Measurements from ENCODE around the gene ZNF804A.

ZNF804A gene

DNA sequence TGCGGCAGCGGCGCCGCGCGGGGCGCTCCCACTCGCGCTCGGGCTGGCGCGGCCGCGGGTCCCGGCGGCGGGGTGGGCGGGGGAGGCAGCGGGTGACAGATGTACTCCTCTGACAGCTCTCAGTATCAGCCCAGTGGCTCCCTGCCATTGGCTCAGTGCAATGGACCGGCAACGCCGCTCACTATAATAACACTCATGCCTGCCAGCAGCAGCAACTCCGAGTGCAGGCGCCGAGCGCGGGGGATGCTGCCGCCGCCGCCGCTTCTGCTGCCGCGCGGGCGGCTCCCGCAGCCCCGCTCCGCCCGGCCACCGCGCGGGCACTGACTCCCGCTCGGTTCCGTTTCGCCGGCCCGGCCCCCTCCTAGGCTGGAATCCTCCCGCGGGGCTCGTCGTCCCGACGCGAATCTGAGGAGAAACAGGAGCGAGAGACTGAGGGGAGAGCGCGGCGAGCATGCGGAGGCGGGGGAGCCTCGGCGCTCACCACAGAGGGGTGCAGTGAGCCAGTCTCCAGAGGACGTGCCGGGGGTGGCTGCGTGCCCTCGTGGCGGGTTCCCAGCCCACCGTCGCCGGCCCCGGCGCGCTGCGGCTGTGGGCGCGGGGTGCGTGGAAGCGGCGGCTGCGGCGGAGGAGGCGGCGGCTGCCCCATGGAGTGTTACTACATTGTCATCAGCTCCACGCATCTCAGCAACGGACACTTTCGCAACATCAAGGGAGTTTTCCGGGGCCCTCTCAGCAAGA lies at the start of gene ZNF804A:
ZNF804A (plus strand) TSS at position 214 of the 738 bp plus-strand sequence; CDS start at position 645, 431 bp downstream.
- peak; percentile 57 for DNase-seq

DNA sequence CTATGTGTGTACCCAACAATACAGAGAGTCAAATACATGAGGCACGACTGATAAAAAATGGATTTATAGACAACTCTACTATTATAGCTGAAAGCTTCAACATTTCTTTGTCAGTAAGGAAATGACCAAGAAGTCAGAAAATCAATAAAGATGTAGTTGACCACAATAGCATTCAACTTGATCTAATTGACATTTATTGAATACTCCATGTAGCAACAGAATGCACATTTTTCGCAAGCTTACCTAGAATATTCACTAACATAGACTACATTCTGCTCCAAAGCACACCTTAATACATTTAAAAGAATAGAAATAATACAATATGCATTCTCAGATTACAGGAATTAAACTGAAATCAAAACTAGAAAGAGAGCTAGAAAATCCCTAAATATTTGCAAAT lies 49.2 kb upstream of the ZNF804A start:
- no peak for DNase-seq

DNA sequence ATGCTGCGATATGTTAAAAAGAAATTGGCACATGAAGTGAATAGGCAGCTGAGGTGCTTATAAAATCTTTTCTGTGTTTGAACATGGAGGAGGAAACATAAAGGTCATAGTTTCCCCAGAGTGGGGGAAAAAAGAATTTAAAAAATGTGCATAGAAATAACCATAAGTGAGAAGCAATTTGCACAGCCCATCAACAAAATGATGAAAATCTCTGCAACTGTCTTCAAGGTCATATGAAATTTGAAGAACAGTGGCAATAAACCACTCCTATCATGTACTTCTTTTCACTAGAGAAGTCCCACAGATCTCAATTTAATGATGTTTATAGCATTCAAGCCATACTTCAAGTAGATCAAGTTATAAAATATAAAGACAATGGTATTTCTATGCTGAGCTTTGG lies 46.7 kb upstream of the ZNF804A start:
- DNase-seq = no peak

DNA sequence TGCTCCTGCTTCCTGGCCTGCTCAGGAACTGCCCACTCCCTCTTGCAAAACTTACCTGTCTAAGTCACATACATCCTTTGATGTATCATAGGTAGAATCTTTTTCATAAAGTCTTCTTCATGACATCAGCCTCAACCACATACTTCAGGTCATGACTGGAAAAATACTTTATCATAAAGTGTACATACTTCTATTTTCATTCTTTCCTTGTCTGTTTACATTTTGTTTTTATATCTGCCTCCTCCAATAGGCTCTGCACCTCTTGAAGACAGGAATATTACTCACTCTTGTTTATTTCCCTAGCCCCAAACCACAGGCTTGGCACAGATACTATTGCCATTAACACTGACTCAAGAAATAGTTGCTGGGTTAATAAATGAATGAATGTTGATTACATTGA lies 43.6 kb upstream of the ZNF804A start:
- no peak for DNase-seq

DNA sequence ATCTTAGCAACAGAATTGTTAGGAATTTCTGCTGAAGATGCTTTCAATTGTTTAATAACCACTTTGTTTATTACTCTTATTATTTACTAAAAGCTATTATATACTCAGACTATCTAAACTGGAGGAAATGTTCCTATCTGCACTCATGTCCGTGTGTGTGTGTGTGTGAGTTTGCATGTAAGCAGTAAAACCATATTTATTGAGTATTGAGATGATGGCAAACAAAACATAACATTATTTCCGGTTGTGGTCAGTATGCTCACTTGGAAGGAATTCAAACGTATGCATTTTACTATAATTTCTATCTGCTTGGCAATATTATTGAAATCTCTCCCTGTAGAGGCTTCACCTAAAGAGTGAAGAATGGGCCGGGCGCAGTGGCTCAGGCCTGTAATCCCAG lies 43.0 kb upstream of the ZNF804A start:
- no peak for DNase-seq

DNA sequence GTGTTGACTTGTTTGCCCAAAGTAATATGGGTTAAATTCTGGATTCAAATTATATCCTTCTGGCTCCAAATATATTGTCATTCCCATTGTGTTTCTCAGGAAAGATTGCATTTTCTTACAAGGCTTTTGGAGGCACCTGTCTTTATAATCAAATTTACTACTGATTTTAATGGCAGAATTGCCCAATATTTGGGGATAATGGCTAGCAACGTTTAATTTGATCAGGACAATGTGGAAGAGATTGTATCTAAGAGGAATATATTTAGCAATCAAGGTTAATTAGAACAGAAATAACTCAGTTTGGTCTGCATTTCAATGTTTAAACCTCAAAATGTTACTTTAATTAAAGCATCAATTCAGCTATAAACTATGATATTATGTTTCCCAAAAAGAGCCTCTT lies 41.7 kb upstream of the ZNF804A start:
- no peak for DNase-seq

DNA sequence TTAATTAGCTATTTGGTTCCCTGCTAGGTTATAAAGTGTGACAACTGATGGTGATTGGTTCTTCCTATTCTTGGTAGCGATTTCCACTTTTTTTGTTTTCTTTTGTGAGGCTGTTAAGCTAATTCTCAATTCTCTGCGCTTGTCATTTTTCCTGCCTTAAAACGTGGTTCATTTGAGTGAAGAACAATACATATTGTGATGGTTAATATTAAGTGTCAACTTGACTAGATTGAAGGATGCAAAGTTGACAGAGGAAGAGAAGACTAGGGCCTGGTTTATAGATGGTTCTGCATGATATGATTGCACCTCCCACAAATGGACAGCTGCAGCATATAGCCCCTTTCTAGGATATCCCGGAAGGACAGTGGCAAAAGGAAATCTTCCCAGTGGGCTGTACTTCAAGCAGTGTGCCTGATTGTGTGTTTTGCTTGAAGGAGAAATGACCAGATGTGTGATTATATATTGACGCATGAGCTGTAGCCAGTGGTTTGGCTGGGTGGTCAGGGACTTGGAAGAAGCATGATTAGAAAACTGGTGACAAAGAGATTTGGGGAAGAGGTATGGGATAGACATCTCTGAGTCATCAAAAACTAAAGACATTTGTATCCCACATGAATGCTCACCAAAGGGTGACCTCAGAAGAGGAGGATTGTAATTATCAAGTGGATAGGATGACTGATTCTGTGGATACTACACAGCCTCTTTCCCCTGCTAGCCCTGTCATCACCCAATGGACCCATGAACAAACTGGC lies 39.4 kb upstream of the ZNF804A start:
- DNase-seq = no peak

DNA sequence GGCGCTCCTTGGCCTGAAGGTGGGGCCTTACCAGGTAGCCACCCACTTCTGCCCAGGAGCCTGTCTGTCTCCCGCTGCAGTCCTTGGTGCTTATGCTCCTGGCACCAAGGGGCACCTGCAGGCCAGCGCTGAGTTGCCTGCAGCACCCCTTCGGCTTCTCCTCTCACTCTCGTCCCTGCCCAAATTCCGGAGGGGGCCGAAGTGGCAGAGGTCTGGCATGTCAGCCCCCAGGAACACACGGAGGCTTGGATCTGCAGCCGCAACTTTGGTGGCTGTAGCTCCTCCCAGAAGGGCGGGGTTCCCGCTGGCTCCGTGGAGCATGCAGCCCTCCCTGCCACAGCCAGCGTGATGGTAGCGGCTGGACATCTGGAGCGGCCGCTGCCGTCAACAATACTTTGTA lies 37.7 kb upstream of the ZNF804A start:
- no peak for DNase-seq

DNA sequence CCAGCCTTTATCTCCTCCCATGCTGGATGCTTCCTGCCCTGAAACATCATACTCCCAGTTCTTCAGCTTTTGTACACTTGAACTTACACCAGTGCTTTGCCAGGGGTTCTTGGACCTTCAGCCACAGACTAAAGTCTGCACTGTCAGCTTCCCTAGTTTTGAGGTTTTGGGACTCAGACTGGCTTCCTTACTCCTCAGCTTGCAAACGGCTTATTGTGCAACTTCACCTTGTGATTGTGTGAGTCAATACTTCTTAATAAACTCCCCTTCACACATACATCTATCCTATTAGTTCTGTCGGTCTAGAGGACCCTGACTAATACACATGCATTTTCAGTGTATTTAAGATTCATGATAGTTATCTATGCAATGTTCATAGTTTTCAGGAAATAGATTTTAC lies 35.8 kb upstream of the ZNF804A start:
- DNase-seq = no peak

DNA sequence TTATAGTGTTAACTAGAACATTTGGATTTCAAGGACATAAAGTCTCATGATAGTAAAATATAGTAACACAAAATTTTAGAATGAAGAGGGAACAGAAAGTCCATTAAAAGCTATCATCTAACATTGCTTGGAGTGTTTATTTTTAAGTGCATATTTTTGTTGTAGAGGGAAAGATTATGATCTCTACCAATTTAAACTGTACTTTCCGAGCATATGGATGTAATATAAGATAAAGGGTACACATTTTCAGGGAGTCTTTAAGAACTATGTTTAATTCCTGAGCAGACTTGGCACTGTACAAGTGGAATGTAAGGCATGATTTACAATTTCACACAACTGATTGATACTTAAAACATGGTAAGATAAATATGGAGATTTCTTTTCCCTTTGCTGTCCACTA lies 34.2 kb upstream of the ZNF804A start:
- no peak for DNase-seq

DNA sequence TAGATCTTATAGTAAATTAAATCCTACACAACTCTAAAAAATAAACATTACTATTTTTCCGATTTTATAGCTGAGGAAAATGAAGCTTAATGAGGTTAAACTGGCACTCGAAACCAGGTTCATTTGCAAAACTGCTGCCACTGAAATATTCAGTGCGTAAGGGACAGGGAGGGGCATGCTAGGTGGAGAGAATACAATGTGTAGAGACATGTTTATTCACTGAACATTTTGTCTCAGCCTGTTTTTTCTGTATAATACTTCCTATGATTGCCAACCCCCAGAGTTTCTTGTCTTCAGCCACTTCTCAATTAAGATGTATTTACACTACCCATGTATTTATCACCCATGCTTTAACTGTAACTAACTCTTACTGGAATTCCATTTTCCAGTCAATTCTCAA lies 31.6 kb upstream of the ZNF804A start:
- no peak for DNase-seq

DNA sequence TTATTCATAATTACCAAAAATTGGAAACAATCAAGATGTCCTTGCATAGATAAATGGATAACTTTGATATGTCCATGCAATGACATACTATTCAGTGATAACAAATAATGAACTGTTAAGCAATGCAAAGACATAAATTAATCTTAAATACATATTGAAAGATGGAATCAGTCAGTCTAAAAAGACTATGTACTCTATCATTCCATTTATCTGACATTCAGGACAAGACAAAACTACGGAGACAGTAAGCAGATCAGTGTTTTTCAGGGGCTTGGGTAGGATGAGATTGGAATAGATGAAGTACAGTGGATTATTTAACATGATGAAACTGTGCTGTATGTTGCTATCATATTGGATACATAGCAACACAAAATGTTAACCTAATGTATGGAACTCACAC lies 21.3 kb upstream of the ZNF804A start:
- no peak for DNase-seq

DNA sequence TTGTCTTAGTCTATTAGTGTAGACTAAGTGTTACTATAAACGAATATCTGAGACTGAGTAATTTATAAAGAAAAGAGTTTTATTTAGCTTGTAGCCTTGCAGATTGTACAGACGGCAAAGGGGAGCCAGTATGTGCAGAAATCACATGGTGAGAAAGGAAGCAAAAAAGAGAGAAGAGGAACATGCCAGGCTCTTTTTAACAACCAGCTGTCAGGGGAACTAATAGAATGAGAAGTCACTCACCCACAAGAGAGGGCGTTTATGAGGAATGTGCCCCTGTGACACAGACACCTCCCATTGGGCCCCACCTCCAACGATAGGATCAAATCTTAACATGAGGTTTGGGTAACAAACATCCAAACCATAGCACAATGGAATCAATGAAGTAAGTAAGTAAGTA lies 20.6 kb upstream of the ZNF804A start:
- DNase-seq = no peak

DNA sequence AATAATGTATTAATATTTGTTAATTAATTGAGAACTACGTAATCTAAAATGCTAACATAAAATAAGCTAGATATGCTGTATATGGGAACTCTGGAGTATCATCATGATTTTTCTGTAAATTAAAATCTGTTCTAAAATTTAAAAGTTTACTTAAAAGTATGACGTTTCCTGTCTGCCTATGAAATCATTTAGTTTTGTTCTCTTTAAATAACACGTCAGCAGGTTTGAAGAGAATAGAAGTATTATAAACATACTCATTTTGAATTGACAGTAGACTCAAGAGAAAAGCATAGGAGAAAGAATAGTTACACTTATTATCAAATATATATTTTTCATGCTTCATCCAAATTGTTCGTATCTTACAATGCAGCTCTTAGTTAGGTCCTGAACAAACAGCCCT lies 19.1 kb upstream of the ZNF804A start:
- no peak for DNase-seq

DNA sequence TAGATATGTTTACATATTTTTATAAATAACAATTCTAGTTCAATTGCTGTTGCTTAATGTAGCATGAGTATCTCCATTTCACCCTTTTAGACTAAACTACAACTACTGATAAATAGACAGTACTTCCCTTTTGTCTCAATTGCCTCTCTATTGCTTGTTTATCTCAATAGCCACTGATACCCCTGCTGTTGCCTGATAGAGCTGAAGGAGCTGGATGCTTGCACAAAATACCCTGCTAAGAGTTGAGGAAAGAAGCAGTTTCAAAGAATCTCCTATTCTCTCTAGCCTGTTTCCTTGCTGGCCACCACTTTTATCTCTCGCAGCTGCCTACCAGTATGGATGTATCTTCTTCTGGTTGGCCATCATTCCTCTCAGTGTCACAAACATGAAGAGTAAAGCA lies 16.9 kb upstream of the ZNF804A start:
- no peak for DNase-seq

DNA sequence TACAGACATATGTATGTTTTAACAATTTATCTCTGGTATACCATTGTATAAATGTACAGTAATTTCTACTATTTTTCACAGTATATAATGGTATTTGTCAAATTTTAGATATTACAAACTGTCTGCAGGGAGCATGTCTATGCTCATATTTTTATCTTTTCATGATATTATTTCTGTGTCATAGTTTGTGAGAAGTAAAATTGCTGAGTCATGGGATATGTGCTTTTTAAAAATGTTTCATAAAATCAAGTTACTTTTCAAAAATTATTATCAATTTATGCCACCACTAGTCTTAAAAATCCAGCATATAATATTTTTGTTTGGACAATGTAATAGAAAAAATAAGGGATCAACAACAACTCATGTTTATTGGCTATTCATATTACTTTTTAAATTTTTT lies 9.1 kb upstream of the ZNF804A start:
- no peak for DNase-seq

DNA sequence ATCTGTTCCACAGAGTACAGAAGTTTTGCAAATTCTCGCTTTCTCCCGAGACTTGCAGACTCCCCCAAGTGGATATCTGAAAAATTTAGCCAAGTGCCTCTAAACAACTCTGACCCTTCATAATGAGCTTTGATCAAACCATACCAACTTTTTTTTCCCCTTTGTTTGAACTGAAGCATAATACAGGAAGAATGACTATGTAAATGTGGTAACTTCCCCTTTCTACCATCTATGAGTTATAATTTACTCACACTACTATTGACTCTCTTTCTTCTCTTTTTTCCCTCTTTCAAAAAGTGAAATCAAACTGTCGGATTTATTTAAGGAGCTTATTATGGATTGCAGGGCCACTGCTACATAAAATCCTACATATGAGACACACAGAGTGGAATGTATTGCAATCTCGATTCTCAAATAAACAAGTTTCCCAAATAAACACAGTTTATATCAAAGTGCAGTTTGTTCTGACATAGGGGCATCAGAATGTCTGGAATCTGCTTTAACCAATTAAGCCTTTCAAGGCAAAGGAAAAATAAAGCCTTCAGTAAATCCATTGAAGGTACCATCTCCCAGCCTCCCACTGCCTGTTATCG lies 1.4 kb upstream of the ZNF804A start:
- DNase-seq = no peak

DNA sequence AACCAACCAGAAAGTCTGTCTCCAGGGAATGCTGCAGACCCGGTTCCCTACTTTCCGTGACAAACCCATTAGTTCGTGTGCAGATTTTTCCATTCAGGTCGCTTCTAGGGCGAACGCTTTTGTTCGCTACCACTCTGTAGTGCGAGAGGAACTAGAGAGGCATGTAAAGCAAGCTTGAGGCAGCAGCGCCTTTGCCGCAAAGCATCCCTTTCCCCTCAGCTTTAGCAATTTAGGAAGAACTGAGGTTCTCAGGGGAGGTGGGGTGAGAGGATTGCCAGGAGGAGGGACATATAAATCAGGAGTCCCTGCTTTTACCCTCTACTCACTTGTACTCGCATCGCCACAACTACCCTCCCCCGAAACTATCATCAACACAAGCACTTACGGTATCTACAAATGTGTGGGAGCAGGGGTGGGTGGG lies 748 bp upstream of the ZNF804A start:
- no peak for DNase-seq

DNA sequence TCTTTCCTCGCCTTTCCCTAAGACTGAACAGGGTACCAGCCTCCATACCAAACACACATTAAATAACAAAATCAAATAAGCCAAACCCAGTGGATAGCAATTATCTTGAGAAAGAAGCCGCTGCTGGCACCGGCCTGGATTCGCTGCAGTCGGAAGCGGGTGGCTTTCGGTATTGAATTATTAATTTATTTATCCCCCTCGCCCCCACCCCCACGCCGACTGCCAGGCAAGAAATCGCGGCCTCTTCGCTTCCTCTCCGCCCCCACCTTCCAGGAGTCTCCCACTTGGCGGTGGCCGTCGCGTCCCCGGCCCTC lies 370 bp upstream of the ZNF804A start:
- DNase-seq = no peak

DNA sequence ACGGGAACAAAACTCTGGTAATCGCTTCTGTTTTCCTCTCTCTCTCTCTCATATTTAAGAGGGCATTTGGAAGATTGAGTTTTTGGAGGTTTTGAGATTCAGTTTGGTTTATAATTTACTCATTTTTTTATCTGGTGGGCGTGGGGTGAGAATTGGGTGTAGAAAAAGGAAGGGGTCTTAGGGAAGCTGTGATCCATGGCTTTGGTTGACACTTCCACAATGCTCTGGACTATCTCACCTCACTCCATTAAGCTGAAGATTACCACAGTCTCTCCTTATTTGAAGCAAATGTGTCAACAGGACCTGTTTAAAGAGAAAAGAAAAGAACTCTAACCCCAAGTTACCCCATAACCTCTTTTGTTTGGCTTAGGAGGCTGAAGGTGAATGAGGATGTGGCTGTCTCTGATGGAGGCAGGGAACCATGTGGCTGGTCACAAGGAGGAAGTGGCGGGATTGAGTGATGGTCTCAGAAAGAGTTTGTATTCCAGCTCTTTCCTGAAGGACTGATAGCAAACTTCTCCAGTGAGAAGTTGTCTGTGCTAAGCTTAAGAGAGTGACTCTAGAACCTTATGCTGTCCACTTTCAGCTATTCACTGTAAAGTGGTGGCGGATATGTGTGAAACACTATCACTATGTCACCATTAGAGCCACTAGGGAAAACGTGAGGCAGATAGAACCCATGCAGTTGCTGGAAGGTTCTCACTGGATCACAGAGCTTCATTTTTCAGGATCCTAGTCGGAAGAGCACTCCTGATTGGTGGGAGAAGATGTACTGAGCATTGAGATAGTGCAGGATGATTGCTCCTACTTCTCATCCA lies 934 bp downstream of the ZNF804A start:
- DNase-seq = no peak

DNA sequence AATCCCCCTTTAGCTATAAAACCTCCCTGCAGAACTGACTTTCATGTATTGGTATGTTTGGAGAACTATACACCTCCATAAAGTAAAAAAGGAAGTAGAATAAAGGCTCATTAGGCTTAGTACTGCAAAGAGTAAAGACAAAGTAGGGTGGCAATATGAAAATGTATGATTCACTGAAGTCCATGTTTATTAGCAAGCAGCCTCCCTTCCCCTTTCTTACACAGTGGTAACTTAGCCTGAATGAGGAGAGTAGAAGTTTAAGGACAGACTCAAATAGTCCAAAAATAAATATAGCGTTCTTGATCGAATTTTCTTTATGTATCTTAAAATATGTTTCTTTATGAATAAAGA lies 1.5 kb downstream of the ZNF804A start:
- DNase-seq = no peak

DNA sequence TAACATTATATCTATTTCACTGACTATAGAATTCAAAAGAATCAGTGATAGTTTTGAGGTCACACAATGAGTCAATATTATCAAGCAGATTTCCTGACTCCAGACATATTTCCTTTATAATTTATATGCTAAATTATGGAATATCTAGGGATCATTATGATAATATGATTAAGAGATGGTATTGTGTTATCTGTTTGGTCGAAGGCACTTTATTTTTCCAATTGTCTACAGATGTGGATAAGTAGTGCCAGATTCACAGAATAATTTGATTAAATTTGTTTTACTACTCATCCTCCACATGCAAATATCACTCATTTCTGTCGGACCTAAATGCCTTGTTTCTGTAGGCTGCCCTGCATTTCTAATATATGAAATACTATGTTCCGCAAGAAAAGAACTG lies 4.4 kb downstream of the ZNF804A start:
- DNase-seq = no peak

DNA sequence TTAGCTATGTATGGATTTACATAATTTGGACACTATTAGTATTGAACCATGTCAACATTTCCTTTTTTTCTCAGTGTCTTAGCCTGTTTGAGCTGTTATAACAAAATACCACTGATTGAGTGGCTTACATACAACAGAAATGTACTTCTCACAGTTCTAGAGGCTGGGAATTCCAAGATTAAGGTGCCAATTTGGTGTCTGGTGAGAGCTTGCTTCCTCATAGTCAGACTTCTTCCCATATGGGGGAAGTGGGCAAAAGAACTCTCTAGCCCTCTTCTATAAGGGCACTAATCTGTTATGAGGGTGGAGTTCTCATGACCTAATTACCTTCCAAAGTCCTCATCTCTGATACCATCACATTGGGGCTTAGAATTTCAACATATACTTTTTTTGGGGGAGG lies 12.6 kb downstream of the ZNF804A start:
- no peak for DNase-seq

Data from NCI-H510A (cell line).